H1 (cell line): ENCODE results near the gene MAGED2.

Experiments
- EZH2 ChIP-seq: fragments of 200-600 bp; sonication (generic); IDR thresholded peaks from 2 replicates; pipeline ENCODE4 v1.7.1; 2012; ENCODE audit warnings: low read depth, mild to moderate bottlenecking, moderate library complexity, low read length, inconsistent platforms; ENCODE audit not compliant: severe bottlenecking
- POLR2A ChIP-seq, 2 experiments: IDR thresholded peaks; 1 replicate in 1 of 2; 2 replicates in 1 of 2; pipeline ENCODE4 v1.6.1; 2011; ENCODE audit warnings: low read depth in 2 of 2, low read length in 2 of 2, mild to moderate bottlenecking in 2 of 2; ENCODE audit errors: control extremely low read depth in 1 of 2
- RNF2 ChIP-seq: fragments of 200-900, 300-1000 bp; sonication (generic); IDR thresholded peaks from 2 replicates; pipeline ENCODE4 v1.7.1; 2016; ENCODE audit warnings: borderline replicate concordance, low read depth, mild to moderate bottlenecking, antibody characterized with exemption, low read length; ENCODE audit not compliant: poor library complexity, severe bottlenecking; ENCODE audit errors: missing control alignments
- SIRT6 ChIP-seq: IDR thresholded peaks from one replicate; pipeline ENCODE4 v1.7.1; 2012; ENCODE audit warnings: low read length, inconsistent platforms
- TAF1 ChIP-seq: IDR thresholded peaks from 2 replicates; pipeline ENCODE4 v1.6.1; 2011; ENCODE audit warnings: mild to moderate bottlenecking, low read depth, low read length
- TAF7 ChIP-seq: optimal IDR thresholded peaks from 2 replicates; pipeline ENCODE3; 2011; ENCODE audit warnings: low read depth, mild to moderate bottlenecking, inconsistent platforms, low read length, moderate library complexity, borderline replicate concordance
- TF ChIP-seq, protein P1 (sequence below), 3 experiments: IDR thresholded peaks; 1 replicate in 2 of 3; 2 replicates in 1 of 3; pipeline versions ENCODE4 v1.5.1 to v1.6.1; 2011; ENCODE audit warnings: low read length in 3 of 3, mild to moderate bottlenecking in 3 of 3, inconsistent platforms in 2 of 3, low read depth in 1 of 3, moderate library complexity in 1 of 3; ENCODE audit not compliant: insufficient read depth in 1 of 3; ENCODE audit errors: control extremely low read depth in 1 of 3

DNA sequence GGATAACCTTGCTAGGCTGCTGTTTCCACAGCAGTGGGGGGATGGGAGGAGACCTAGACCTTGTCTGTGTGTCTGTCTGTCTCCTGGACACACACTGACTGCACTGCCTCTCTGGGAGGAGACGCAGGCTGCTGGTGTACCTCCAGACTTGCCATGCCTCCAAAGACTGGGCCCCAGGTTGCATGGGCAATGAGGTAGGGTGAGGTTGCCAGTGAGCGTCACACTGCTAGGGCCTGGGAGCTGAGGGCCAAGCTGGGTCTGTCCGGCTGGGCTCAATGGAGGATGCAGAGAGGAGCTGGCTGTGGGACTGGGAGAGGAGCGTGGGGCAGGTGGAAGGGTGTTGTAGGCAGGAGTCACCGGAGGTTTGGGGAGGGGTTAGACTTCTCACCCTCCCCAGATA, 16.6 kb downstream of the MAGED2 start:
- TF ChIP-seq, protein P1, sequence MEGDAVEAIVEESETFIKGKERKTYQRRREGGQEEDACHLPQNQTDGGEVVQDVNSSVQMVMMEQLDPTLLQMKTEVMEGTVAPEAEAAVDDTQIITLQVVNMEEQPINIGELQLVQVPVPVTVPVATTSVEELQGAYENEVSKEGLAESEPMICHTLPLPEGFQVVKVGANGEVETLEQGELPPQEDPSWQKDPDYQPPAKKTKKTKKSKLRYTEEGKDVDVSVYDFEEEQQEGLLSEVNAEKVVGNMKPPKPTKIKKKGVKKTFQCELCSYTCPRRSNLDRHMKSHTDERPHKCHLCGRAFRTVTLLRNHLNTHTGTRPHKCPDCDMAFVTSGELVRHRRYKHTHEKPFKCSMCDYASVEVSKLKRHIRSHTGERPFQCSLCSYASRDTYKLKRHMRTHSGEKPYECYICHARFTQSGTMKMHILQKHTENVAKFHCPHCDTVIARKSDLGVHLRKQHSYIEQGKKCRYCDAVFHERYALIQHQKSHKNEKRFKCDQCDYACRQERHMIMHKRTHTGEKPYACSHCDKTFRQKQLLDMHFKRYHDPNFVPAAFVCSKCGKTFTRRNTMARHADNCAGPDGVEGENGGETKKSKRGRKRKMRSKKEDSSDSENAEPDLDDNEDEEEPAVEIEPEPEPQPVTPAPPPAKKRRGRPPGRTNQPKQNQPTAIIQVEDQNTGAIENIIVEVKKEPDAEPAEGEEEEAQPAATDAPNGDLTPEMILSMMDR (IDR thresholded peaks at IDR 0.05; ENCODE audit: control extremely low read depth in 1 of 3, insufficient read depth in 1 of 3, low read depth in 1 of 3, low read length in 3 of 3): no peak
- no peak for TF ChIP-seq EZH2
- TF ChIP-seq TAF7: no peak
- TF ChIP-seq SIRT6: no peak
- TF ChIP-seq POLR2A (IDR thresholded peaks at IDR 0.05; ENCODE audit: control extremely low read depth in 1 of 2, low read depth in 2 of 2, low read length in 2 of 2): no peak
- no peak for TF ChIP-seq TAF1
- TF ChIP-seq RNF2: no peak
